NB4 (cell line): ENCODE data around the gene CTAG1B.

Experiments
- DNase-seq: peaks from one replicate; pipeline ENCODE4 v3.0.0; 2010; ENCODE audit warnings: low read depth
- H3K4me3 ChIP-seq: one replicate; pipeline ENCODE4 v1.5.1; 2011; ENCODE audit warnings: mild to moderate bottlenecking, low read depth, low read length, moderate library complexity
- MYC ChIP-seq: IDR thresholded peaks from 2 replicates; pipeline ENCODE4 v1.6.1; 2011; ENCODE audit warnings: low read depth, low read length
- POLR2A ChIP-seq: IDR thresholded peaks from 2 replicates; pipeline ENCODE4 v1.6.1; 2011; ENCODE audit warnings: mild to moderate bottlenecking; ENCODE audit not compliant: insufficient read length; ENCODE audit errors: extremely low read depth
- TF ChIP-seq, protein P1 (sequence below): IDR thresholded peaks from 2 replicates; pipeline ENCODE4 v1.6.1; 2011; ENCODE audit warnings: low read depth, low read length
- TF ChIP-seq, protein P2 (sequence below): IDR thresholded peaks from one replicate; pipeline ENCODE4 v1.5.1; 2012; ENCODE audit warnings: low read depth, low read length

Gene CTAG1B

DNA sequence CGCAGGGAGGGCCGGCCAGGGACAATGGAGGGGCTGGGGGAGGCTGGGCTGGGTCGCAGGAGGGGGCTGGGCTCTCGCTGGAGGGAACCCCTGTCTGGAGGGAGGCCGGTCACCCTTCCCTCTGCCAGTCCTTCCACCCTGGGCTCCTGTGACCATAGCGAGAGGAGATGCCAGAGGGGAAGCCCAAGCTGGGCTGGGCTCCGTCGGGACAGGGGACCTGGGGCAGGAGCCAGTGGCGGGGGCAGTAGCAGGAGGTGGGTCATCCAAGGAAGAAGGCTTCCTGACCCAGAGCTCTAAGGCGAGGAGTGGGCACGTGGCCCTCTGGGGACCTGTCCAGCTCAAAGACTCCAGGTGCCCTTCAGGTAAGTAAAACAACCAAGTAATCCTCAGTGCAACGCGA lies 16.9 kb downstream of the CTAG1B start:
- DNase-seq, result no peak
- no peak overlapping the region for H3K4me3 ChIP-seq
- TF ChIP-seq, protein P1, sequence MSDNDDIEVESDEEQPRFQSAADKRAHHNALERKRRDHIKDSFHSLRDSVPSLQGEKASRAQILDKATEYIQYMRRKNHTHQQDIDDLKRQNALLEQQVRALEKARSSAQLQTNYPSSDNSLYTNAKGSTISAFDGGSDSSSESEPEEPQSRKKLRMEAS, result no peak
- TF ChIP-seq MYC (no peak), POLR2A (no peak)

DNA sequence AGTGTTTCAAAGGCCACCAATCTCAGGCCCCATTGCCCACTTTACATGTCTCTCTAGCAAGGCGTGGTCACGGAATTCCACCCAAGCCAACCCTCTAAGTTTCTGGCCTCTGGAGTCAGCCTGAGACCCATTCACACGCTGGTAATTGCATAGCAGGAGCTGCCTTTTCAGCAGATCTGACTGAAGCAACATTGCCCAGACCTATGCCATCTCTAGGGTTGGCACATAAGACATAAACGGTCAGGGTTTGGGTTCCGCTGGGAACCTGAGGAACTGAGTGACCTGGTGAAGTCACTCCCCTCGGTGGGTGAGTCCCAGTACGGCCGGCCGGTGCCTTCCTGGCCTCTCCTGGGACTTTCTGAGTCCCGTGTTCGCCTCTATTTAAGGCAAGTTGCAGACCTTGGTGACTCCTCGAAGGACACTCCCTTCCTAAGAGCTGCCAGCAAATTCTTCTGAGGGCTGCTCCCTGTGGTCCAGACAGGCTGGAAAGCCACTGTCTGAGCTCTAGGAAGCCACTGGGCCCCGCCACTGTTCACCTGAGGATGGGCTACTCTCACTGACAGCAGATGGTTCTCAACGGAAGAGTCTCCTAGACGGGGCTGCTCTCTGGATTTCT lies 18.2 kb downstream of the CTAG1B start:
- no peak for TF ChIP-seq MYC
- TF ChIP-seq, protein P2, sequence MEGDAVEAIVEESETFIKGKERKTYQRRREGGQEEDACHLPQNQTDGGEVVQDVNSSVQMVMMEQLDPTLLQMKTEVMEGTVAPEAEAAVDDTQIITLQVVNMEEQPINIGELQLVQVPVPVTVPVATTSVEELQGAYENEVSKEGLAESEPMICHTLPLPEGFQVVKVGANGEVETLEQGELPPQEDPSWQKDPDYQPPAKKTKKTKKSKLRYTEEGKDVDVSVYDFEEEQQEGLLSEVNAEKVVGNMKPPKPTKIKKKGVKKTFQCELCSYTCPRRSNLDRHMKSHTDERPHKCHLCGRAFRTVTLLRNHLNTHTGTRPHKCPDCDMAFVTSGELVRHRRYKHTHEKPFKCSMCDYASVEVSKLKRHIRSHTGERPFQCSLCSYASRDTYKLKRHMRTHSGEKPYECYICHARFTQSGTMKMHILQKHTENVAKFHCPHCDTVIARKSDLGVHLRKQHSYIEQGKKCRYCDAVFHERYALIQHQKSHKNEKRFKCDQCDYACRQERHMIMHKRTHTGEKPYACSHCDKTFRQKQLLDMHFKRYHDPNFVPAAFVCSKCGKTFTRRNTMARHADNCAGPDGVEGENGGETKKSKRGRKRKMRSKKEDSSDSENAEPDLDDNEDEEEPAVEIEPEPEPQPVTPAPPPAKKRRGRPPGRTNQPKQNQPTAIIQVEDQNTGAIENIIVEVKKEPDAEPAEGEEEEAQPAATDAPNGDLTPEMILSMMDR, result no peak
- no peak for TF ChIP-seq POLR2A
- TF ChIP-seq, protein P1, result no peak
- H3K4me3 ChIP-seq, result no peak overlapping the region
- DNase-seq, result no peak

DNA sequence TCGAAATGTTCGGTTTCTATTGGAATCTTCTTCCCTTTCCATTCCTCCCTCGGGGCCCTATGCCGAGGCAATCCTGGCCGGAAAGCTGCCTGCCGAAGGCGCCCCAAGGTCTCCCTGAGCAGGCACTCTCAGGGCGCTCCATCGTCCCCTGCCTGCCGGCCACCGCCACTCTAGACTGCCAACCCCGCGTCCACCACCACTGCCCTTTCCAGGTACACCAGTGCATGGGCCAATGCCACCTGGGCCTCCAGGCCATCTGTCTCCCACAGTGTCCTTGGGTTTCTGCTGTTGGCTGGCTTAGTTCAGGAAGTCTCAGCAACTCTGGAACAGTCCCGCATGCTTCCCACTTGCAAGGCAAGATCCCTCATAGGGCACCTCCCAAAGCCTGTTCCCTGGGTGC lies 19.6 kb downstream of the CTAG1B start:
- H3K4me3 ChIP-seq, result no peak overlapping the region
- TF ChIP-seq, protein P2, result no peak
- TF ChIP-seq MYC (no peak), POLR2A (no peak)
- TF ChIP-seq, protein P1, result no peak
- DNase-seq, result no peak

DNA sequence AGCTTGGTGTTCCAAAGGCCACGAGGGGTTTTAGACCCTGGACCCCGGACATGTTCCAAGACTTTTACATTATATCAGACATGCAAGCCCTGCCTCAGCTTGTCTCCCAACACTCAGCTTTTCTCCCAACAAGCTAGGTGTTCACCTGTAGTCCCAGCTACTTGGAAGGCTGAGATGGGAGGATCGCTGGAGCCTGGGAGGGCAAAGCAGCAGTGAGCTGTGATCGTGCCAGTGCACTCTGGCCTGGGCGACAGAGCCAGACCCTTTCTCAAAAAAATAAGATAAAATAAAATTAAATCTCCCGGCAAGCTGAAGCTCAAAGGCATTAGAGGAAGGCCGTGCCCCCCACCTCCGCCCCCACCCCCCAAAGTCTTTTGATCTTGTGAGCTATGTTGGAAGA lies 20.4 kb downstream of the CTAG1B start:
- DNase-seq, result no peak
- no peak for TF ChIP-seq MYC
- TF ChIP-seq POLR2A, result no peak
- TF ChIP-seq, protein P1, result no peak
- TF ChIP-seq, protein P2, result no peak

DNA sequence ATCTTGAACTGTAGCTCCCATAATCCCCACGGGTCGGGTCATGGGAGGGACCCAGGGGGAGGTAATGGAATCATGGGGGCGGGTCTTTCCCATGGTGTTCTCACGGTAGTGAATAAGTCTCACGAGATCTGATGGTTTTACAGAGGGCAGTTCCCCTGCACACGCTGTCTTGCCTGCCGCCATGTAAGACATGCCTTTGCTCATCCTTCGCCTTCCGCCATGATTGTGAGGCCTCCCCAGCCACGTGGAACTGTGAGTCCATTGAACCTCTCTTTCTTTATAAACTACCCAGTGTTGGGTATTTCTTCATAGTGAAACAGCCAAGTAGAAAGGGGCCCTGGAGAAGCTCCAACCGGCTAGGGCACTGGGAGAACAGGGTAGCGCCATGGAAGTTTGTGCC lies 21.9 kb downstream of the CTAG1B start:
- TF ChIP-seq, protein P1, result no peak
- TF ChIP-seq, protein P2, result no peak
- TF ChIP-seq POLR2A (no peak), MYC (no peak)
- H3K4me3 ChIP-seq, result no peak overlapping the region
- no peak for DNase-seq

More for the DNA sequence above, 20.4 kb downstream of the CTAG1B start:
- no peak overlapping the region for H3K4me3 ChIP-seq

DNA sequence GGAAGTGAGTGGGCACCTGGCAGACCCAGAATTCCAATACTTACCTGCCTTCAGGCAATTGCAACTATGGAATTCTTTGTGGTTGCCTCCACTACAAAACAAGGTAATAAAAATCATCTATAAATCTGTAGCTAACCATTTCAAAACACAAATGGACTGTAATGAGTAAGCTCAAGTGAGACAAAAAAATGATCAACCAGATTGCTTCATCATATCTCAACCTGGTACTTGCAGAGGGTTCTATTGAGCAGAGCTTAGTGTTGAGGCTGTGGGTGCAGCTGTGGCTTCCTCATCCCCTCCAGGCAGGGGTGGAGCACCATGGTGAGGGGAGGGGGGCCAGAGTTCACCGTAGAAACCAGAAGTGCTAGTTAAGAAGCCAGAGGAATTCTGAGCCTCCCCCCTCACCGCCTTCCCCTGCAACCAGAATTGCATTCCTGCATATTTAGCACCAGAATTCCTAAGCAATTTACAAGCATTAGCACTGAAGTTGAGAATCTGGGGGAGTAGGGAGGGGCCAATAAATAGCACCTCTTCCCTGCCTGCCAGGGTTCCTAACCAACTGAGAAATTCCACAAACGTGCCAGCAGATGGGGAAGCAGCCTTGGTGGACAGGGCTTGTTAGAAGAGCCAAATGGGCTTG lies 22.7 kb downstream of the CTAG1B start:
- no peak overlapping the region for H3K4me3 ChIP-seq
- TF ChIP-seq POLR2A (no peak), MYC (no peak)
- TF ChIP-seq, protein P1, result no peak
- TF ChIP-seq, protein P2, result no peak
- DNase-seq, result peak; percentile 63
